Activated naive CD8-positive, alpha-beta T cell treated with anti-CD3 and anti-CD28 coated beads, Interleukin-2, amount 50 U/mL, for 16 hours (primary cell): ENCODE results near the gene MYRF.

ENCODE experiments used
- DNase-seq: peaks from one replicate; pipeline ENCODE4 v3.0.0-alpha.2; 2020; ENCODE audit warnings: low read depth, low spot score

The MYRF gene

GRCh38 chr11:61760946-61761345, 8.5 kb downstream of the MYRF start:
- DNase-seq: no peak

- no peak for DNase-seq
Measured at GRCh38 chr11:61761440-61762222, 9.2 kb downstream of the MYRF start.

- DNase-seq: no peak
Measured at GRCh38 chr11:61762223-61762615, 9.8 kb downstream of the MYRF start.

- no peak for DNase-seq
Measured at GRCh38 chr11:61762798-61763197, 10.4 kb downstream of the MYRF start.

- no peak for DNase-seq
Measured at GRCh38 chr11:61763930-61764605, 11.6 kb downstream of the MYRF start.

- DNase-seq: no peak
Measured at GRCh38 chr11:61764606-61765260, 12.3 kb downstream of the MYRF start.

- DNase-seq: no peak
Measured at GRCh38 chr11:61765550-61766253, 13.3 kb downstream of the MYRF start.

- DNase-seq: no peak
Measured at GRCh38 chr11:61766353-61766841, 14.0 kb downstream of the MYRF start.

GRCh38 chr11:61768376-61769076, 16.1 kb downstream of the MYRF start:
- DNase-seq: no peak

GRCh38 chr11:61769169-61769920, 16.9 kb downstream of the MYRF start:
- DNase-seq: no peak

- no peak for DNase-seq
Measured at GRCh38 chr11:61769946-61770683, 17.7 kb downstream of the MYRF start.

- DNase-seq: no peak
Measured at GRCh38 chr11:61771195-61771894, 18.9 kb downstream of the MYRF start.

- no peak for DNase-seq
Measured at GRCh38 chr11:61771985-61772455, 19.6 kb downstream of the MYRF start.

GRCh38 chr11:61773356-61773755, 20.9 kb downstream of the MYRF start:
- no peak for DNase-seq

- no peak for DNase-seq
Measured at GRCh38 chr11:61773809-61774208, 21.4 kb downstream of the MYRF start.

- no peak for DNase-seq
Measured at GRCh38 chr11:61774411-61774810, 22.0 kb downstream of the MYRF start.

GRCh38 chr11:61775106-61775505, 22.7 kb downstream of the MYRF start:
- DNase-seq: no peak

GRCh38 chr11:61775606-61776554, 23.4 kb downstream of the MYRF start:
- no peak for DNase-seq
